Liver (tissue), 3 donors: ENCODE measurements around the gene LDB3.

Experiments
- GABPA ChIP-seq, 2 donors: IDR thresholded peaks in 1 of 2; conservative IDR thresholded peaks in 1 of 2; 2 replicates each; pipeline ENCODE4 v1.6.1; 2016; ENCODE audit warnings: antibody characterized with exemption in 2 of 2, mild to moderate bottlenecking in 1 of 2, moderate library complexity in 1 of 2
- SP1 ChIP-seq: IDR thresholded peaks from 2 replicates; pipeline ENCODE4 v1.6.1; 2018; ENCODE audit warnings: antibody characterized with exemption, mild to moderate bottlenecking
- TF ChIP-seq, protein P1 (sequence below): fragments of 150-350 bp; IDR thresholded peaks from 2 replicates; pipeline ENCODE4 v1.5.1; 2017; ENCODE audit warnings: improper control_type of control experiment, low read depth, low read length; ENCODE audit not compliant: missing input control
- TF ChIP-seq, protein P2 (sequence below): IDR thresholded peaks from 2 replicates; pipeline ENCODE4 v1.6.1; 2016; ENCODE audit warnings: antibody characterized with exemption
- donor health status: healthy.
- donor health status: healthy.

DNA sequence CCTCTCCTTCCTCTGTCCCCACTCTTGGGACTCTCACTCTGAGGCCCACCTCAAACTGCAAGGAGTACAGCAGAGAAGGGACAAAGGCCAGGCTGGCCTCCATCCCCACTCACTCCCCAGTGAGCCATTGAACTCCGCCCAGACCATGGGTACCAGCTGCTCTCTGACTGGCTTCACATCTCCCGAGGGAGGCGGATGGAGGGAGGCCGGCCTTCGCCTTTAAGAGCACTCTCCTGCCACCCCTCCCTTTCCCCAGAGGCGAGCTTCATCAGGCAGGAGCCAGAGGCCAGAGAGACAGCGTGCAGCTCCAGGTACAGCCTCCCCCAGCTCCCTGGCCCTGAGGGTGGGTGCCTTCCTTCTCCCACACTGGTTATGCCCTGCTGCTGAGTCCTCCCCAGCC lies 1.8 kb upstream of the LDB3 start:
- TF ChIP-seq, protein P1, sequence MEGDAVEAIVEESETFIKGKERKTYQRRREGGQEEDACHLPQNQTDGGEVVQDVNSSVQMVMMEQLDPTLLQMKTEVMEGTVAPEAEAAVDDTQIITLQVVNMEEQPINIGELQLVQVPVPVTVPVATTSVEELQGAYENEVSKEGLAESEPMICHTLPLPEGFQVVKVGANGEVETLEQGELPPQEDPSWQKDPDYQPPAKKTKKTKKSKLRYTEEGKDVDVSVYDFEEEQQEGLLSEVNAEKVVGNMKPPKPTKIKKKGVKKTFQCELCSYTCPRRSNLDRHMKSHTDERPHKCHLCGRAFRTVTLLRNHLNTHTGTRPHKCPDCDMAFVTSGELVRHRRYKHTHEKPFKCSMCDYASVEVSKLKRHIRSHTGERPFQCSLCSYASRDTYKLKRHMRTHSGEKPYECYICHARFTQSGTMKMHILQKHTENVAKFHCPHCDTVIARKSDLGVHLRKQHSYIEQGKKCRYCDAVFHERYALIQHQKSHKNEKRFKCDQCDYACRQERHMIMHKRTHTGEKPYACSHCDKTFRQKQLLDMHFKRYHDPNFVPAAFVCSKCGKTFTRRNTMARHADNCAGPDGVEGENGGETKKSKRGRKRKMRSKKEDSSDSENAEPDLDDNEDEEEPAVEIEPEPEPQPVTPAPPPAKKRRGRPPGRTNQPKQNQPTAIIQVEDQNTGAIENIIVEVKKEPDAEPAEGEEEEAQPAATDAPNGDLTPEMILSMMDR, result no peak
- TF ChIP-seq GABPA (IDR thresholded peaks at IDR 0.05 in 1 of 2, conservative IDR thresholded peaks at IDR 0.05 in 1 of 2), result no peak
- TF ChIP-seq SP1, result no peak
- TF ChIP-seq, protein P2, sequence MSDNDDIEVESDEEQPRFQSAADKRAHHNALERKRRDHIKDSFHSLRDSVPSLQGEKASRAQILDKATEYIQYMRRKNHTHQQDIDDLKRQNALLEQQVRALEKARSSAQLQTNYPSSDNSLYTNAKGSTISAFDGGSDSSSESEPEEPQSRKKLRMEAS, result no peak
